ENCODE data around the gene ARHGAP4. TPM values are rescaled to one million over a fixed set of nuclear protein-coding genes. Genes with fewer than 3 reads are reported as not detected.

The ARHGAP4 gene
- total RNA-seq, 1 donor from 2014 or later, result 72.2 TPM

DNA sequence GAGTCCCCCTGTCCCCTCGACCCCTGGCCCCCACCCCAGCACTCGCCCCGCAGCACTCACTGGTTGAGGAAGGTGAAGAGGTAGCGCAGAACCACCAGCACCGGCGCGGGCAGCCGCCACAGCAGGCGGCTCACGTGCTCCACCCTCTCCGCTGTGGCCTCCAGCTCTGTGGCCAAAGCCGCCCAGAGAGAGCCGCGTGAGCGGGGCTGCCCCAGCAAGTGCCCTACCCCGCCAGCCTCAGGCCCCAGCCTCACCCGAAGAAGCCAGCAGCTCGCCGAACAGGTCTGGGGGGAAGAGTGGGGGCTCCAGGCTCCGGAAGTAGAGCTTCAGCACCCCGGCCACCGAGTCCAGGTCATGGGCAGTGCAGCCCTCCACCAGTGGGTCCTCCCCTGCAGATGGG lies 15.6 kb downstream of the ARHGAP4 start:
- no peak for DNase-seq (ENCODE audit: low spot score)
- TF ChIP-seq, protein P1, sequence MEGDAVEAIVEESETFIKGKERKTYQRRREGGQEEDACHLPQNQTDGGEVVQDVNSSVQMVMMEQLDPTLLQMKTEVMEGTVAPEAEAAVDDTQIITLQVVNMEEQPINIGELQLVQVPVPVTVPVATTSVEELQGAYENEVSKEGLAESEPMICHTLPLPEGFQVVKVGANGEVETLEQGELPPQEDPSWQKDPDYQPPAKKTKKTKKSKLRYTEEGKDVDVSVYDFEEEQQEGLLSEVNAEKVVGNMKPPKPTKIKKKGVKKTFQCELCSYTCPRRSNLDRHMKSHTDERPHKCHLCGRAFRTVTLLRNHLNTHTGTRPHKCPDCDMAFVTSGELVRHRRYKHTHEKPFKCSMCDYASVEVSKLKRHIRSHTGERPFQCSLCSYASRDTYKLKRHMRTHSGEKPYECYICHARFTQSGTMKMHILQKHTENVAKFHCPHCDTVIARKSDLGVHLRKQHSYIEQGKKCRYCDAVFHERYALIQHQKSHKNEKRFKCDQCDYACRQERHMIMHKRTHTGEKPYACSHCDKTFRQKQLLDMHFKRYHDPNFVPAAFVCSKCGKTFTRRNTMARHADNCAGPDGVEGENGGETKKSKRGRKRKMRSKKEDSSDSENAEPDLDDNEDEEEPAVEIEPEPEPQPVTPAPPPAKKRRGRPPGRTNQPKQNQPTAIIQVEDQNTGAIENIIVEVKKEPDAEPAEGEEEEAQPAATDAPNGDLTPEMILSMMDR (IDR thresholded peaks at IDR 0.05; ENCODE audit: unreplicated experiment), result no peak
- Mint-ChIP-seq H3K4me1 (ENCODE audit: unreplicated experiment) (no peaks in the 10 kb centered on the region), H3K27me3 (ENCODE audit: unreplicated experiment) (no peaks in the 10 kb centered on the region), H3K36me3 (ENCODE audit: low read depth, unreplicated experiment) (peaks cover 4% of the 10 kb centered on the region), H3K27ac (ENCODE audit: unreplicated experiment) (no peak overlapping the region), H3K9me3 (ENCODE audit: unreplicated experiment) (no peaks in the 10 kb centered on the region), H3K4me3 (ENCODE audit: unreplicated experiment) (no peak overlapping the region)

DNA sequence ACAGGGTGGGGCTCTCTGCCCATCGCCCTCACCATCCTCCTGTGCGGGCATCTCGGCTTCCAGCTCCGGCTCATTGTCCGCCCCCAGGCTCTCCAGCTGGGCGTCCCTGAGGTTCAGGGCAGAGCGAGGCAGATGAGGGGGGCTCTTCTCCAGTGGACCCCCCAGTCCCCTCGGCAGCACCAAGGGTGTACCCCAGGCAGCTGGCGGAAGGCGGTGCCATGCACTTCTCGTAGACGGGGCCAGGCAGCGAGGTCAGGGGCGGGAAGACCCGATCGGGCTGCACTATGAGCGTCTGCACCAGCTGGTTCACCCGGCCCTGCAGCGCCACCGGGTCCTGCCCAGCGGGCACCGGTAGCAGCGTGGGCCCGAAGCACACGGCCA lies 16.1 kb downstream of the ARHGAP4 start:
- Mint-ChIP-seq H3K4me3 (ENCODE audit: unreplicated experiment) (no peak overlapping the region), H3K9me3 (ENCODE audit: unreplicated experiment) (no peaks in the 10 kb centered on the region), H3K27me3 (ENCODE audit: unreplicated experiment) (no peaks in the 10 kb centered on the region), H3K27ac (ENCODE audit: unreplicated experiment) (no peak overlapping the region), H3K4me1 (ENCODE audit: unreplicated experiment) (peaks cover under 1% of the 10 kb centered on the region), H3K36me3 (ENCODE audit: low read depth, unreplicated experiment) (peaks cover 4% of the 10 kb centered on the region)
- TF ChIP-seq, protein P1 (IDR thresholded peaks at IDR 0.05; ENCODE audit: unreplicated experiment), result no peak
- DNase-seq (ENCODE audit: low spot score), result no peak

DNA sequence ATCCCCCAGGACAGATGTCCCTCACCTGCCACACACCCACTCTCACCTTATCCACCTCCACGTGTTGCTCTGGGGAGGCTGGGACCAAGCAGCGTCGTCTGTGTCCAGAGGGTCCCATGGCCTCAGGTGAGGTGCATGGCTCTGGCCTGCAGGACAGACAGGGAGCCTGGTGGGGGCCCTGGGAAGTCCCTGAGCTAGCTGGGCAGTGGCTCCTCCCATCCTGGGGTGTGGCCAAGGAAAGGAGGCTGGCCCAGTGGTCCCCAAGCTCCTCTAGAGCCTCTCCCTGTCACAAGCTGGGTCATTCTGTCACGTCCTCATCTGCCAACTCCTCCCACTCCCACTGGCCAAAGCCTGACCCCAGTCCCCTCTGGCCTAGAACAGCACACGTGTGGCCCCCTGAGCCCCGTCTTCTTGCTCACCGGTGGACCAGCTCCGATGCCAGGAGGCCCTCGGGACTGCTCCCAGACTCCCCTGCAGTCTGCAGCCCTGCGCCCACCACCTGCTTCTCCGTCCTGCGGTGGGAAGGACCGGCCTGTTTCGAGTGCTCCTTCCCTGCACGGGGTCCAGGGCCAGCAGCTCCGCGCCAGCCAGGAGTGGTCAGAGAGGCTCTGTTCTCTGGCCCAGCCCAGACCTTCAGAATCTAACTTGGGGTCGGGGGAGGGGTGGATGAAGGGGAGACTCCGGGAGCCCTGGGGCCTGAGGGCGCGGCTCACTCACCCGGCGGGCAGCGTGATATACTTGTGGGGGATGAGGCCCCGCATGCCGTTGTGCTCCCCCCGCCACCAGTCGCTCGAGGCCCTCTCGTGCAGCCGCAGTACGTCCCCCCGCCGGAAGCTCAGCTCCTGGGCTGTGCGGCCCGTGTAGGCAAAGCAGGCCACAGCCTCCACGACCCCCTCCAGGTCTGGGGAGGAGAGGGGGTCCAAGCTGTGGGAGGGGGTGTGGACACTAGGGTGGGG lies 16.8 kb downstream of the ARHGAP4 start:
- Mint-ChIP-seq H3K4me3 (ENCODE audit: unreplicated experiment) (no peak overlapping the region), H3K36me3 (ENCODE audit: low read depth, unreplicated experiment) (peaks cover 4% of the 10 kb centered on the region), H3K9me3 (ENCODE audit: unreplicated experiment) (no peaks in the 10 kb centered on the region), H3K27me3 (ENCODE audit: unreplicated experiment) (no peaks in the 10 kb centered on the region), H3K4me1 (ENCODE audit: unreplicated experiment) (peaks cover 3% of the 10 kb centered on the region), H3K27ac (ENCODE audit: unreplicated experiment) (no peak overlapping the region)
- TF ChIP-seq, protein P1 (IDR thresholded peaks at IDR 0.05; ENCODE audit: unreplicated experiment), result no peak
- no peak for DNase-seq (ENCODE audit: low spot score)

DNA sequence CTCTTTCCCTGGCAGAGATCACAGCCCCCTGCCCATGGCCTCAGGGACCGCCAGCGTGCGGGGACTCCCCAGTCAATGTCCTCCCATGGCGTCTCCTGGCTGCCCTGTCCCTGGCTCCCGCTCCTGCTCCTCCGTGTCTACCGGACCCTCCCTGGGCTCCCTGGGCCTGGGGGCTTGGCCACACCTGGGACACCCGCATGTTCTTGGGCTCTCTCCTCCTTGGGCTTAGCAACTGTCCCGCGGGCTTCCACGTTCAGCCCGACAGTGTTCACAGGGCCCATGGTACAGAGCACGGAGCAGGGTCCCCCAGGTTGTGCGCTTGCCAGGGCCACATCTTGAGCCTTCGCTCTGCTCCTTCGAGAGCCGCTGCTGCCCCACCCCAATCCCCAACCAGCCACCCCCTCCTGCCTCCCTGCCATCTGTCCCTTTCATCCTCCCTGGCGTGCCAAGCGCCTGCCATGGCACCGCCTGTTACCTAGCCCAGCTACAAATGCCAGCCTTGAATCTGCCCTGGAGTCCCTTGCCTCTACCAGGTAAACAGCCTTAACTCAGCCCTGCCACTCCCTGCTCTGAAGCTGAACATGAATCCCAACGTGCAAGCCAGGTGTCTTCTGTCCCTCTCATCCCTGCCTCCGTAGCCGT lies 17.7 kb downstream of the ARHGAP4 start:
- Mint-ChIP-seq H3K36me3 (ENCODE audit: low read depth, unreplicated experiment) (peaks cover 4% of the 10 kb centered on the region), H3K27me3 (ENCODE audit: unreplicated experiment) (peaks cover 3% of the 10 kb centered on the region), H3K4me3 (ENCODE audit: unreplicated experiment) (no peak overlapping the region), H3K9me3 (ENCODE audit: unreplicated experiment) (no peaks in the 10 kb centered on the region), H3K4me1 (ENCODE audit: unreplicated experiment) (peaks cover 10% of the 10 kb centered on the region), H3K27ac (ENCODE audit: unreplicated experiment) (no peak overlapping the region)
- TF ChIP-seq, protein P1 (IDR thresholded peaks at IDR 0.05; ENCODE audit: unreplicated experiment), result no peak
- no peak for DNase-seq (ENCODE audit: low spot score)

DNA sequence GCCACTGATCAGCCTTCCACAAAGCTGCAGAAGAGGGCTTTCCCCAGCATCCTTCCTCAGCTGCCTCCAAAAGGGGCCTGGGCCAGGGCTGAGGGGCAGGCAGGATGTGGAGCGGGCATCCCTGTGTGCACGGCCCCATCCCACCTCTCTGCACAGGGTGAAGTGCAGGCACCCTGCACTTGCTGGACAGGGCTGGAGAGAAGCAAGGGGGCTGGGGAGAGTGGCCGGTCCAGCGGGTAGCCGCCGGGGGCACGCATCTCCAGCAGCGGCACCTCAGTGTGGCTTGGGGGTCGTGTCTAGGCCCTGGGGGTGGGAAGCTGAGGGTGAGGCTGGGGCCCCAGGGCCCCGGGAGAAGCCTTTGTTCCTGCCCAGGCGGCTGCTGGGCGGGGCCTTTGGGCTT lies 18.6 kb downstream of the ARHGAP4 start:
- no peak overlapping the region for H3K4me3 Mint-ChIP-seq (ENCODE audit: unreplicated experiment)
- no peaks in the 10 kb centered on the region for H3K9me3 Mint-ChIP-seq (ENCODE audit: unreplicated experiment)
- peaks cover 5% of the 10 kb centered on the region for H3K27me3 Mint-ChIP-seq (ENCODE audit: unreplicated experiment)
- peaks cover 13% of the 10 kb centered on the region for H3K4me1 Mint-ChIP-seq (ENCODE audit: unreplicated experiment)
- no peak overlapping the region for H3K27ac Mint-ChIP-seq (ENCODE audit: unreplicated experiment)
- peaks cover 4% of the 10 kb centered on the region for H3K36me3 Mint-ChIP-seq (ENCODE audit: low read depth, unreplicated experiment)
- TF ChIP-seq, protein P1 (IDR thresholded peaks at IDR 0.05; ENCODE audit: unreplicated experiment), result no peak
- no peak for DNase-seq (ENCODE audit: low spot score)
